Bronchial epithelial cell (primary cell): Measurements from ENCODE around the gene RILPL2. TPM values are rescaled to one million over a fixed set of nuclear protein-coding genes. Genes with fewer than 3 reads are reported as not detected.
"Not testable (repeated sequence)": the region's sequence is repeated elsewhere in the genome, so short reads cannot be mapped to it uniquely, and the experiment has no call there.

ENCODE experiments used
- DNase-seq: peaks from one replicate; pipeline ENCODE4 v3.0.0-alpha.2; 2010; ENCODE audit warnings: low read depth
- FAIRE-seq: peaks from 2 replicates; lab custom pipeline; 2011; peaks lifted over from hg19 to GRCh38; lab: Jason Lieb, UNC
- H3K27me3 ChIP-seq: 2 replicates; pipeline ENCODE4 v1.5.1; 2011; ENCODE audit warnings: low read length; ENCODE audit not compliant: control insufficient read depth, insufficient read depth
- H3K36me3 ChIP-seq: 2 replicates; pipeline ENCODE4 v1.5.1; 2011; ENCODE audit warnings: low read length; ENCODE audit not compliant: control insufficient read depth, insufficient read depth
- H3K4me3 ChIP-seq: 2 replicates; pipeline ENCODE4 v1.5.1; 2011; ENCODE audit warnings: mild to moderate bottlenecking, low read depth, low read length, control low read depth
- CTCF ChIP-seq: IDR thresholded peaks from 2 replicates; pipeline ENCODE4 v1.5.1; 2011; ENCODE audit warnings: mild to moderate bottlenecking, moderate library complexity, low read length, control low read depth, inconsistent platforms; ENCODE audit not compliant: insufficient read depth, severe bottlenecking
- total RNA-seq: library from RNA; depleted of rRNA; stranded (reverse); fragments of >200 nt; gene quantifications from 2 replicates; pipeline ENCODE4 v1.2.1, GENCODE V29; 2014

RILPL2 gene
- 2.6 and 3.9 TPM in 2 replicates for total RNA-seq

DNA sequence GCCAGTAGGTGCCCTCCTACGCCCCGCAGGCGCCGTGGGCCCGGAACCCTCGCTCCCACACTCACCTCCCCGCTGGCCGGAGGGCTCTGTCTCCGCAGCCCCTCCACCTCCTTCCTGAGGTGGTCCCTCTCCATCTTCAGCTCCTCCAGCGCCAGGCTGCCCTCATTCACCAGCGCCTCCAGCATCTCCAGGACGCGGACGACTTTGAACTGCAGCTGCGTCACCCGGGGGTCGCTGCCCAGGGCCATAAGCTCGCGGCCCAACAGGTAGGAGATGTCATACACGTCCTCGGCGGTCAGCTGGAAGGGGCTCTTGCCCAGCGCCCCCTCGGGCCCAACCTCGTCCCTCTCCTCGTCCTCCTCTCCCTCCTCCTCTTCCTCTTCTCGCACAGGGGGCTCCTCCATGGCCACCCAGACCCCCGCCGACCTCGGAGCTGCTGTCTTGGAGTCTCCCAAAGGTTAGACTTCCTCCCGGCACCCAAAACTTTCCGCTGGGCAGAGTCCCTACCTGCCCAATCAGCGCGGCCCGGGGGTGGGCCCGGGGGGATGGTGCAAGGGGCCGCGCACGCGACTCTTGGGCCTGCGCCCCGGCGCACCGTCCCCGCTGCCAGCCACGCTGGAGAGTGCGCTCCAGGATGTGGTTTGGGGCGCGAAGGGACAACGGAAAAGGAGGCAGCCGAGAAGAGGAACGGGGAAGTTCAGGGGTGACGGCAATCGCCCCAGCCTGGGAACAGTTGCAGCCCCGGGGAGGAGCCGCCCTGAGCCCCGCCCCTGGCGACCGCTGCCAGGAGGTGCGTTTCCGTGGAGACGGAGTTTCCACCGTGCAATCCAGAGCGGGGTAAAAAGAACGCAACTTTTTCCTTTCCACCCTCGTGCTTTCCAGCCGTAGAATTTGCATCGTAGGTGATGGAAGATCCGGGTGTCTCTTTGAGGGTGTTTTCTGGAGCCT lies at the start of gene RILPL2:
RILPL2 (minus strand) TSS at position 668 of the 948 bp plus-strand sequence; CDS start at position 404, 264 bp downstream.
- Histone ChIP-seq H3K36me3 (no peaks in the 10 kb centered on the region), H3K27me3 (no peaks in the 10 kb centered on the region), H3K4me3 (peak within 1 kb of the TSS; percentile 66)
- FAIRE-seq (no peak), DNase-seq (peak; percentile 72)
- no peak for TF ChIP-seq CTCF

DNA sequence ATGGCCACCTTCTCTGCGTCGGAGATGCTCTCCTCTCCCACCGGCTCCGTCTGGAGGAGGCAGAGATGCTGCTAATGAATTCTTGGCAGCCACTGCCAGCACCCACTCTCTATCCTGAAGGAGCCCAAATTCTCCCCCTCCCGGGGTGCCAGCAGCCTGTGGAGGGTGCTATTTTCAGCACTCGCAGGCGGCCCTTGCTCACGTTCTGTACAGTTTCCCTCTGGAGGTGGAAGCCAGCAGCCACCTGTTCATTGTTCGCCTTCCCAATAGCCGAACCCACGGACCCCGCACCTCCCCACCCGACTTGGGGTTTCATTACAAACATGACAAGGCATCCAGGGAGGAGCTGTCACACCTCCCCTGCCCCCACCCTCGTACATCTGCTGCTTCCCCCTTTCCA lies 49.3 kb upstream of the RILPL2 start:
- TF ChIP-seq CTCF = no peak
- FAIRE-seq = no peak
- Histone ChIP-seq H3K4me3 (no peak overlapping the region), H3K36me3 (peaks cover 9% of the 10 kb centered on the region), H3K27me3 (no peaks in the 10 kb centered on the region)
- no peak for DNase-seq

DNA sequence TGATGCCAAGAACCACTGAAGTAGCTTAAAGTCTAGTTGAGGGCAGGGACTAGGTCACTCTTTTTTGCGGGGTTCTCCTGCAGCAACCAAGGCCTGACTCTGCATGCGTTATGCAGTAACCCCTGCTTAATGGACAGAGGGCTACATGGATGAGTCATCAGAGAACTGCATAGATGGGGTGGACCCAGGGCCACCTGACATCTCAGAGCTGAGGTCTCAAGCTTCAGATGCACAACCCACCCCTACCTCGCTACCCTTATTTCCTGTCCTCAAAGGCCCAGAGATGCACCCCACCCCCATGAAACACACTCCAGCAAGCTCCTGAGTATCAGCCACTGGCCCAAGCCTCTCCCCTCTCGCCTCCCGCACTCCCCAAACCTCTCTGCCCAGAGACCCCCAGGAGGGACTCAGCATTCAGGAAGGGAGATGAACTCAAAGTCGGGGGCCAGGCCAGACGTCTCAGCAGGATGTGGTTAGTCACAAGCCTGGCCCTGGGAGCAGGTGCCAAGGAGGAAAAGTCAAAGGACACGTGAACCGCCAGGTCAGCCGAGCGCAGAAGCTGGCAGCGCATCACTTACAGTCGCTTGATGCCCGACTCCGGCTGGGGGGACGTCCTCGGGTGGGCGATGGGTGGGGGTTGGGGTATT lies 47.2 kb upstream of the RILPL2 start:
- Histone ChIP-seq H3K36me3 (peaks cover 9% of the 10 kb centered on the region), H3K4me3 (no peak overlapping the region), H3K27me3 (no peaks in the 10 kb centered on the region)
- no peak for TF ChIP-seq CTCF
- DNase-seq = no peak
- no peak for FAIRE-seq

DNA sequence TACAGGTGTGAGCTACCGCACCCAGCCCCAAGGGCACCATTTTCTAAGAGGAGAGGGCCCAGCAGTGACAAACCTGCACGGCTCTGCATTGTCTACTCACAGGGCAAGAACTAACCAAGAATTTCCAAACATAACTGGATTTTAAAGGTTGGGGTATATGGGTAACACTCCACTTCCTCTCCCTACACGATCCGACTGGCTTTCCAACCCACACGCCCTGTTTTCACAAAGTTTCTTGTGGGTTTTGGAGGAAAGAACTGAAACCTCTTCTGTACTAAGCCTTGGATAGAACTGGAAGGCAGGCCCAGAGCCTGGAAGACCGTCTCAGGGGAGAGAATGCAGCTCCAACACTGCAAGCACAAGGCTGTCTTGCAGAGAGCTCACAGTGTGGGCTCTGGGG lies 46.4 kb upstream of the RILPL2 start:
- TF ChIP-seq CTCF = no peak
- H3K36me3 ChIP-seq = peaks cover 9% of the 10 kb centered on the region
- no peaks in the 10 kb centered on the region for H3K27me3 ChIP-seq
- no peak for FAIRE-seq
- H3K4me3 ChIP-seq = no peak overlapping the region
- no peak for DNase-seq

DNA sequence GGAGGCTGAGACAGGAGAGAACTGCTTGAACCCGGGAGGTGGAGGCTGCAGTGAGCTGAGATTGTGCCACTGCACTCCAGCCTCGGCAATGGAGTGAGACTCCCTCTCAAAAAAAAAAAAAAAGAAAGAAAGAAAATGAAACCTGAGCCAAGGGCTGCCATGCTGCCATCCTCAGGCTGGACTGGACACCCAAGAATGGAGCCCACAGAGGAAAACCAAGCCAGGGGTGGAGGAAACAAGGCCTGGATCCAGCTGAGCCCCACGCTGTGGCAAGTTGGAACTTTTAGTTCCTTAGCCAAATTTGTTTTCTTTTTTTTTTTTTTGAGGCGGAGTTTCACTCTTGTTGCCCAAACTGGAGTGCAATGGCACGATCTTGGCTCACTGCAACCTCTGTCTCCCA lies 44.8 kb upstream of the RILPL2 start:
- not testable (repeated sequence) for H3K4me3 ChIP-seq, FAIRE-seq, H3K27me3 ChIP-seq, DNase-seq
- peaks cover 11% of the 10 kb centered on the region for H3K36me3 ChIP-seq
